GM21576 (cell line): ENCODE results near the gene TMOD3.
"Not testable (repeated sequence)": the region's sequence is repeated elsewhere in the genome, so short reads cannot be mapped to it uniquely, and the experiment has no call there.

Experiments used
- ATAC-seq: cut with Tn5 transposase; IDR thresholded peaks from one replicate; pipeline ENCODE4 v1.9.1; 2021; ENCODE audit warnings: mild to moderate bottlenecking, moderate library complexity; ENCODE audit not compliant: unreplicated experiment

TMOD3 gene

GRCh38 chr15:51829376-51830275, at the start of gene TMOD3:
Gene TMOD3 (plus strand): TSS chr15:51829653. CDS start chr15:51862885, 33,232 bp downstream.
- ATAC-seq = peak; percentile 86

GRCh38 chr15:51780636-51781035, 48.8 kb upstream of the TMOD3 start:
- no peak for ATAC-seq

- no peak for ATAC-seq
Observed at GRCh38 chr15:51781506-51781905, 47.9 kb upstream of the TMOD3 start.

GRCh38 chr15:51782357-51782896, 47.0 kb upstream of the TMOD3 start:
- no peak for ATAC-seq

GRCh38 chr15:51783967-51784366, 45.5 kb upstream of the TMOD3 start:
- no peak for ATAC-seq

GRCh38 chr15:51787130-51787529, 42.3 kb upstream of the TMOD3 start:
- ATAC-seq = not testable (repeated sequence)

GRCh38 chr15:51792474-51792873, 37.0 kb upstream of the TMOD3 start:
- not testable (repeated sequence) for ATAC-seq

- ATAC-seq = no peak
Observed at GRCh38 chr15:51793521-51794305, 35.7 kb upstream of the TMOD3 start.

- no peak for ATAC-seq
Observed at GRCh38 chr15:51796847-51797401, 32.5 kb upstream of the TMOD3 start.

GRCh38 chr15:51798281-51798680, 31.2 kb upstream of the TMOD3 start:
- no peak for ATAC-seq

- ATAC-seq = no peak
Observed at GRCh38 chr15:51799282-51800252, 29.9 kb upstream of the TMOD3 start.

GRCh38 chr15:51801391-51801835, 28.0 kb upstream of the TMOD3 start:
- ATAC-seq = no peak

- no peak for ATAC-seq
Observed at GRCh38 chr15:51802593-51802992, 26.9 kb upstream of the TMOD3 start.

GRCh38 chr15:51803965-51804364, 25.5 kb upstream of the TMOD3 start:
- no peak for ATAC-seq

GRCh38 chr15:51806123-51806522, 23.3 kb upstream of the TMOD3 start:
- ATAC-seq = no peak

- ATAC-seq = no peak
Observed at GRCh38 chr15:51809457-51809856, 20.0 kb upstream of the TMOD3 start.

GRCh38 chr15:51812598-51812997, 16.9 kb upstream of the TMOD3 start:
- ATAC-seq = no peak

- no peak for ATAC-seq
Observed at GRCh38 chr15:51814606-51815005, 14.8 kb upstream of the TMOD3 start.

- no peak for ATAC-seq
Observed at GRCh38 chr15:51816611-51817010, 12.8 kb upstream of the TMOD3 start.

- ATAC-seq = no peak
Observed at GRCh38 chr15:51818150-51818549, 11.3 kb upstream of the TMOD3 start.
